GM23248 (cell line): ENCODE results near the gene TVP23A. TPM values are rescaled to one million over a fixed set of nuclear protein-coding genes. Genes with fewer than 3 reads are reported as not detected.

ENCODE experiments used
- DNase-seq: peaks from one replicate; pipeline ENCODE4 v3.0.0-alpha.2; 2015
- H2AFZ ChIP-seq: fragments of 200-600 bp; sonication (generic); 2 replicates; pipeline ENCODE4 v1.6.1; 2016; ENCODE audit warnings: antibody characterized with exemption
- H3F3A ChIP-seq: fragments of 200-600 bp; sonication (generic); 2 replicates; pipeline ENCODE4 v1.6.1; 2016; ENCODE audit warnings: mild to moderate bottlenecking, antibody characterized with exemption, mixed run types; ENCODE audit not compliant: insufficient read depth
- H3K27ac ChIP-seq: fragments of 200-600 bp; sonication (generic); 2 replicates; pipeline ENCODE4 v1.5.1; 2016; ENCODE audit warnings: mild to moderate bottlenecking
- H3K27me3 ChIP-seq: fragments of 200-600 bp; sonication (generic); replicated peaks from 2 replicates; pipeline ENCODE4 v1.6.1; 2016; ENCODE audit warnings: mild to moderate bottlenecking; ENCODE audit not compliant: insufficient read depth
- H3K36me3 ChIP-seq: fragments of 200-600 bp; sonication (generic); 2 replicates; pipeline ENCODE4 v1.6.1; 2016; ENCODE audit warnings: low read depth, mild to moderate bottlenecking
- H3K4me1 ChIP-seq: fragments of 200-600 bp; sonication (generic); 2 replicates; pipeline ENCODE4 v1.6.1; 2016; ENCODE audit warnings: mild to moderate bottlenecking; ENCODE audit not compliant: insufficient read depth
- H3K4me2 ChIP-seq: fragments of 200-600 bp; sonication (generic); one replicate; pipeline ENCODE4 v1.6.1; 2016; ENCODE audit warnings: mild to moderate bottlenecking; ENCODE audit not compliant: unreplicated experiment
- H3K4me3 ChIP-seq: fragments of 200-600 bp; sonication (generic); 2 replicates; pipeline ENCODE4 v1.5.1; 2016; ENCODE audit warnings: mild to moderate bottlenecking
- H3K79me2 ChIP-seq: fragments of 200-600 bp; sonication (generic); 2 replicates; pipeline ENCODE4 v1.6.1; 2016; ENCODE audit warnings: mild to moderate bottlenecking; ENCODE audit not compliant: insufficient read depth
- H3K9ac ChIP-seq: fragments of 200-600 bp; sonication (generic); 2 replicates; pipeline ENCODE4 v1.6.1; 2016; ENCODE audit warnings: mild to moderate bottlenecking
- H3K9me2 ChIP-seq: fragments of 200-600 bp; sonication (generic); 2 replicates; pipeline ENCODE4 v1.6.1; 2016; ENCODE audit warnings: mixed run types, mild to moderate bottlenecking, moderate library complexity; ENCODE audit not compliant: insufficient read depth
- H3K9me3 ChIP-seq: fragments of 200-600 bp; sonication (generic); one replicate; pipeline ENCODE4 v1.6.1; 2017; ENCODE audit warnings: low read depth
- H4K20me1 ChIP-seq: fragments of 200-600 bp; sonication (generic); 2 replicates; pipeline ENCODE4 v1.6.0; 2016; ENCODE audit not compliant: insufficient read depth
- EZH2 ChIP-seq: fragments of 200-600 bp; sonication (generic); IDR thresholded peaks from 2 replicates; pipeline ENCODE4 v1.6.1; 2018; ENCODE audit warnings: antibody characterized with exemption, mild to moderate bottlenecking; ENCODE audit not compliant: insufficient read depth, poor library complexity, severe bottlenecking
- EZH2phosphoT487 ChIP-seq: fragments of 200-600 bp; sonication (generic); IDR thresholded peaks from 2 replicates; pipeline ENCODE4 v1.6.1; 2018; ENCODE audit warnings: antibody characterized with exemption, moderate library complexity, mild to moderate bottlenecking, low read depth; ENCODE audit not compliant: insufficient read depth
- WGBS, 2 experiments: methylation state at CpG; one replicate each; pipeline ENCODE4 v1.1.6; 2015 to 2017; ENCODE audit warnings: low lambda C conversion rate in 2 of 2, low coverage in 1 of 2; ENCODE audit errors: missing lambda C conversion rate in 2 of 2; 5-methylcytosine and 5-hydroxymethylcytosine counted together
- in situ Hi-C: fragments of 300-500 bp; cut with MboI; formaldehyde crosslinking; loops from 2 replicates; pipeline ENCODE4 v1.15.0; 2020
- polyA plus RNA-seq: library from polyadenylated mRNA; unstranded; fragments of >200 nt; fragmentation: Nextera tagmentation; extraction: Ambion mirVana; gene quantifications from 2 replicates; pipeline ENCODE4 v1.2.1, GENCODE V29; 2016
- total RNA-seq: library from RNA; depleted of rRNA; stranded (reverse); fragments of >200 nt; shearing (Covaris generic); gene quantifications from 2 replicates; pipeline ENCODE4 v1.2.3, GENCODE V29; 2014

The TVP23A gene
- total and polyA plus RNA-seq, 2 experiments from 2014 or later: 0.13 TPM; not detected in 1

DNA sequence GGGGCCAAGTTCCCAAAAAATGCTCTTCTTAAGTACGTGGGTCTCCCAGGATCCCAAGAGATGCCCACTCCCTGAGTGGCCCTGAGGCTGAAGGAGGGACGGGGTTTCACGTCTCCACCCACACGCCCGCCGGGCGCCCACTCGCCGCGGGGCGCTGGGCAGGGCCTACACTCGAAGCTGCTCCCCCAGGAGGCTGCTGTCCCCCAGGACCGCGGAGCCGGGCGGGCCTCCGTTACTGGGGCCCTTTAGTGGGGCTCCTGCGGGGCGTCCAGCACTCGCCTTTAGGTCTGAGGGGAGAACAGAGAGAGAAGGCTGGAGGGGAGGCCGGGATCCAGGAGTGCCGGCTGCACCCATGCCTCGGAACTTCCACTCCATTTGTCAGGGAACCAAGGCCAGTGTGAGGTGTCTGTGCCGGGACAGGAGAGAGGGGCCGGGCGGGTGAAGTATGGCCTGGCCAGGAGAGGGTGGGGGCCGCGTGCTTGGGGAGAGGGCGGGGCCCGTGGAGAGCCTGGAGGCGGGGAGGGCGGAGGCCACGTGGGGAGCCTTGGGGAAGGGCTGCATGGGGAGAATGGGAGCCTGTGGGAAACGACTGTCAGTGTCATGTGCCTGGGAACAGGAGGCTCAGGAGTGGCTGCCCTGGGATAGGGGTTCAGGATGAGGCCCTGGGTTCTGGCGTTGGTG is 56.1 kb downstream of the TVP23A start:
- no peak for DNase-seq
- no peaks in the 10 kb centered on the region for H4K20me1 ChIP-seq
- no peaks in the 10 kb centered on the region for H3K9me2 ChIP-seq
- in situ Hi-C loops: loop anchor here (10.0 kb wide), 1 partner anchor 152 kb away; no protein-coding TSS in a partner anchor
- no peaks in the 10 kb centered on the region for H3F3A ChIP-seq
- TF ChIP-seq EZH2phosphoT487 (no peak), EZH2 (no peak)
- peaks cover 5% of the 10 kb centered on the region; the same call in 1 of the 2 replicates for H3K36me3 ChIP-seq
- no peaks in the 10 kb centered on the region for H3K79me2 ChIP-seq
- no peak overlapping the region for H3K4me3 ChIP-seq
- 94 to 99% methylated on average over 14 to 35 of the region's 35 CpGs for WGBS, 2 experiments
- no peak overlapping the region for H2AFZ ChIP-seq
- H3K27ac ChIP-seq: no peak overlapping the region
- H3K27me3 ChIP-seq: no peaks in the 10 kb centered on the region
- H3K4me2 ChIP-seq: no peak overlapping the region
- H3K9ac ChIP-seq: no peak overlapping the region
- H3K9me3 ChIP-seq: no peaks in the 10 kb centered on the region
- no peaks in the 10 kb centered on the region for H3K4me1 ChIP-seq

DNA sequence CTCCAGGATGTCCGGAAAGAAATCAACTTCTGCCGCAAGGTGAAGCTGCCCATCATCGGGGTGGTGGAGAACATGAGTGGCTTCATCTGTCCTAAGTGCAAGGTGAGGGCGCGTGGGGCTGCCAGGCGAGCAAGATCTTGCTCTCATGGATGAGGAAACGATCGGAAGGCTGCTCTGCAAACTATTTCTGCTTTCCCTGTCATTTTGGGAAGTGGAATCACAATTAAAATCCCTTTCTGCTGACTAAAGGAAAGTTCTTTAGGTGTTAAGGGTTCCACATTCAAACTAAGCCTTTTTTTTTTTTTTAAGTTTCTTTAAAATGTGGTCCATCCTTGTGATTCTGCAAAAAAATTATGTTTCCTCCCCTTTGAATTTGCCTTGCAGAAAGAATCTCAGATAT is 57.2 kb downstream of the TVP23A start:
- Histone ChIP-seq H4K20me1 (no peaks in the 10 kb centered on the region), H3K9me2 (no peaks in the 10 kb centered on the region), H3K9me3 (no peaks in the 10 kb centered on the region), H3K4me3 (no peak overlapping the region), H3K27ac (no peak overlapping the region), H3K4me1 (no peaks in the 10 kb centered on the region), H3K9ac (no peak overlapping the region), H3K36me3 (peaks cover 5% of the 10 kb centered on the region; the same call in 1 of the 2 replicates), H3K27me3 (no peaks in the 10 kb centered on the region), H3K4me2 (no peak overlapping the region), H3K79me2 (no peaks in the 10 kb centered on the region), H2AFZ (no peak overlapping the region), H3F3A (no peaks in the 10 kb centered on the region)
- DNase-seq: no peak
- 82% methylated on average over 8 of the region's 8 CpGs for WGBS, 2 experiments
- in situ Hi-C loops: loop anchor here (10.0 kb wide), 1 partner anchor 153 kb away; no protein-coding TSS in a partner anchor
- no peak for TF ChIP-seq EZH2
- TF ChIP-seq EZH2phosphoT487: no peak

DNA sequence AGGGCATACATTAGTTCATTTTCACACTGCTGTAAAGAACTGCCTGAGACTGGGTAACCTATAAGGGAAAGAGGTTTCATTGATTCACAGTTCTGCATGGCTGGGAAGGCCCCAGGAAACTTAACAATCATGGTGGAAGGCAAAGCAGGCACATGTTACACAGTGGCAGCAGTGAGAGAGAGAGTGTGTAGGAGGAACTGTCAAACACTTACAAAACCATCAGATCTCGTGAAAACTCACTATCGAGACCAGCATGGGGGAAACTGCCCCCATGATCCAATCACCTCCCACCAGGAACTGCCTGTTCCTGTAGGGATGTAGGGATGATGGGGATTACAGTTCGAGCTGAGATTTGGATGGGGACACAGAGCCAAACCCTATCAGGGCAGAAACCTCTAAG is 57.7 kb downstream of the TVP23A start:
- no peaks in the 10 kb centered on the region for H3K4me1 ChIP-seq
- H4K20me1 ChIP-seq: no peaks in the 10 kb centered on the region
- H3K27me3 ChIP-seq: no peaks in the 10 kb centered on the region
- H2AFZ ChIP-seq: no peak overlapping the region
- no peaks in the 10 kb centered on the region for H3K79me2 ChIP-seq
- H3K4me3 ChIP-seq: no peak overlapping the region
- peaks cover 5% of the 10 kb centered on the region; the same call in 1 of the 2 replicates for H3K36me3 ChIP-seq
- H3K9ac ChIP-seq: no peak overlapping the region
- no peak for DNase-seq
- no peaks in the 10 kb centered on the region for H3K9me3 ChIP-seq
- no peak for TF ChIP-seq EZH2
- TF ChIP-seq EZH2phosphoT487: no peak
- WGBS, 2 experiments: 93 to 96% methylated on average over 3 of the region's 3 CpGs
- in situ Hi-C loops: loop anchor here (10.0 kb wide), 1 partner anchor 154 kb away; no protein-coding TSS in a partner anchor
- H3F3A ChIP-seq: no peaks in the 10 kb centered on the region
- no peaks in the 10 kb centered on the region for H3K9me2 ChIP-seq
- H3K27ac ChIP-seq: no peak overlapping the region
- H3K4me2 ChIP-seq: no peak overlapping the region

- Histone ChIP-seq H3F3A (peaks cover 3% of the 10 kb centered on the region; the same call in 1 of the 2 replicates), H3K4me2 (no peak overlapping the region), H3K27ac (no peak overlapping the region), H3K9ac (no peak overlapping the region), H4K20me1 (no peaks in the 10 kb centered on the region), H3K9me3 (no peaks in the 10 kb centered on the region), H3K36me3 (peaks cover 5% of the 10 kb centered on the region; the same call in 1 of the 2 replicates), H3K9me2 (no peaks in the 10 kb centered on the region), H3K79me2 (no peaks in the 10 kb centered on the region), H3K4me1 (peaks cover 8% of the 10 kb centered on the region), H3K27me3 (no peaks in the 10 kb centered on the region), H2AFZ (no peak overlapping the region), H3K4me3 (no peak overlapping the region)
- TF ChIP-seq EZH2phosphoT487 (no peak), EZH2 (no peak)
- DNase-seq: no peak
- in situ Hi-C loops: no loop called here
- WGBS, 2 experiments: 74 to 76% methylated on average over 6 of the region's 6 CpGs
Measured at GRCh38 chr16:10756574-10756973, 62.0 kb downstream of the TVP23A start.
